ENCODE results near the gene RBMS2. TPM values are rescaled to one million over a fixed set of nuclear protein-coding genes. Genes with fewer than 3 reads are reported as not detected.

Gene RBMS2
- polyA plus RNA-seq, 1 of the 3 experiments (the other 2 are of a cell fraction), result 8.9 TPM

DNA sequence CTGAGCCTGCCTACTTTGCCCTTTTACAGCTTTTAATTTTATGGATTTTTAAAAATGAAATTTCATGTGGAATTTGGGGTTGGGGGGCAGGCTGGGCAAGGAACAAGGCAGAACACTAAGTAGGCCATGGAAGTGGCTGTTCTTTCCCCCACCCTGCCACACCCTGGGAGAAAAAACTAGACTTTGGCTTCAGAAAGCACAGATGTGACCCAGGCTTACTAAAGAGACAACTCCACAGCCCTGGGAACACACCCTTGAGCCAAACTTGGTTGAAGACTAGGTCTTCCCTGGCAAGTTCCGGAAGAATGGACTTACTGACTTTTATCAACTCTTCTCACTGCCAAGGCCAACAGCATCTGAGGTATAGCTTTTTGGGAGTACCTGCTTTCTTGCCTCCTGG is 68.2 kb downstream of the RBMS2 start (continued):
- TF ChIP-seq, protein P1, sequence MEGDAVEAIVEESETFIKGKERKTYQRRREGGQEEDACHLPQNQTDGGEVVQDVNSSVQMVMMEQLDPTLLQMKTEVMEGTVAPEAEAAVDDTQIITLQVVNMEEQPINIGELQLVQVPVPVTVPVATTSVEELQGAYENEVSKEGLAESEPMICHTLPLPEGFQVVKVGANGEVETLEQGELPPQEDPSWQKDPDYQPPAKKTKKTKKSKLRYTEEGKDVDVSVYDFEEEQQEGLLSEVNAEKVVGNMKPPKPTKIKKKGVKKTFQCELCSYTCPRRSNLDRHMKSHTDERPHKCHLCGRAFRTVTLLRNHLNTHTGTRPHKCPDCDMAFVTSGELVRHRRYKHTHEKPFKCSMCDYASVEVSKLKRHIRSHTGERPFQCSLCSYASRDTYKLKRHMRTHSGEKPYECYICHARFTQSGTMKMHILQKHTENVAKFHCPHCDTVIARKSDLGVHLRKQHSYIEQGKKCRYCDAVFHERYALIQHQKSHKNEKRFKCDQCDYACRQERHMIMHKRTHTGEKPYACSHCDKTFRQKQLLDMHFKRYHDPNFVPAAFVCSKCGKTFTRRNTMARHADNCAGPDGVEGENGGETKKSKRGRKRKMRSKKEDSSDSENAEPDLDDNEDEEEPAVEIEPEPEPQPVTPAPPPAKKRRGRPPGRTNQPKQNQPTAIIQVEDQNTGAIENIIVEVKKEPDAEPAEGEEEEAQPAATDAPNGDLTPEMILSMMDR (IDR thresholded peaks at IDR 0.05), result no peak

DNA sequence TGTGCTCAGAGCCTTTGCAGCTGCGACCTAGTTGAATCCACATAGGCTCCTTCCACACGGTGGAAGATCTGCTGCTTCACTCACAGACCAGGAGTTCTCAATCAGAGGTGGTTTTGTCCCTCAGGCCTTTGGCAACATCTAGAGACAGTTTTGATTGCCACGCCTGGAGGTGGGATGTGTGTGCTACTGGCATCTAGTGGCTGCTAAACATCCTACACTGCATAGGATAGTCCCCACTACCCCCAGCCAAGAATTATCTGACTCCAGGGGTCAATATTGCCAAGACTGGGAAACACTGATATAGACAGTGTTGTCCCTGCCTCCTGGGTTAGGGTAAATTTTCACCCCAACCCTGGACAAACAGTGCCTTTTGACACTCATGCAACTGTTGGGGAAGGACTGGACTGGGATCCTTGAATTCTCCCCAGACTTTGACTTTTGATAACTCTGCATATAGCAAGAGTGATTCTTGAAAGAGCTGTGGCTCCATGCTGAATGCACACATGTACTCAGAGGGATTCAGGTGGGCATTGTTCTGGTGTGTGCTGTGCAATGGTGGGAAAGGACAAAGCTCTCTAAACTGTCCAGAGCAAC is 68.7 kb downstream of the RBMS2 start:
- no peak overlapping the region for H3K27ac ChIP-seq (ENCODE audit: low read depth in 2 of 2, low read length in 1 of 2)
- POLR2A ChIA-PET, result no interaction called here
- H3K9me2 ChIP-seq, result no peaks in the 10 kb centered on the region
- no peaks in the 10 kb centered on the region for H3K9me3 ChIP-seq
- CTCF ChIA-PET, result interaction anchor here (0.6 to 6.1 kb wide), 17 partner anchors 9 to 401 kb away, joined by 3 to 40 read pairs (median 5); partner anchors contain the start of genes RBMS2 and SMARCC2
- TF ChIP-seq, protein P1 (IDR thresholded peaks at IDR 0.05), result peak; percentile 49
- TF ChIP-seq, protein P2, sequence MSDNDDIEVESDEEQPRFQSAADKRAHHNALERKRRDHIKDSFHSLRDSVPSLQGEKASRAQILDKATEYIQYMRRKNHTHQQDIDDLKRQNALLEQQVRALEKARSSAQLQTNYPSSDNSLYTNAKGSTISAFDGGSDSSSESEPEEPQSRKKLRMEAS (IDR thresholded peaks at IDR 0.05; ENCODE audit: low read depth), result no peak
- TF ChIP-seq ELF1 (IDR thresholded peaks at IDR 0.05) (no peak), SMC3 (IDR thresholded peaks at IDR 0.05; ENCODE audit: low read depth, low read length) (0 out of 2 replicates have a peak, but pooled peaks have one; percentile 6), SIN3A (IDR thresholded peaks at IDR 0.05; ENCODE audit: borderline replicate concordance, low read depth, low read length) (no peak), RAD21 (IDR thresholded peaks at IDR 0.05; ENCODE audit: low read length) (peak; percentile 36; the same call in 1 of the 2 replicates)
- peaks cover 5 to 6% of the 10 kb centered on the region in 2 experiments; a peak in 1 of 4 replicates for H3K4me1 ChIP-seq (ENCODE audit: control insufficient read depth in 1 of 2, insufficient read depth in 2 of 2, low read depth in 1 of 2, low read length in 1 of 2)
- H3K27me3 ChIP-seq (ENCODE audit: insufficient read depth), result no peaks in the 10 kb centered on the region
- no peaks in the 10 kb centered on the region for H3K79me2 ChIP-seq (ENCODE audit: insufficient read depth)
- H4K20me1 ChIP-seq (ENCODE audit: insufficient read depth), result no peaks in the 10 kb centered on the region
- no peak overlapping the region for H3K4me3 ChIP-seq (ENCODE audit: low read depth in 2 of 2, low read length in 1 of 2)
- 79% methylated on average over 3 of the region's 3 CpGs for WGBS (ENCODE audit: low lambda C conversion rate)
- DNase-seq, result peak; percentile 38
- H3F3A ChIP-seq (replicated peaks; ENCODE audit: insufficient read depth), result peaks cover 32% of the 10 kb centered on the region
- no peak overlapping the region for H3K4me2 ChIP-seq
- no peak overlapping the region for H2AFZ ChIP-seq (ENCODE audit: low read depth)
- peaks cover 20 to 40% of the 10 kb centered on the region in 2 experiments for H3K36me3 ChIP-seq (replicated peaks in 1 of 2; ENCODE audit: control insufficient read depth in 1 of 2, insufficient read depth in 2 of 2, low read length in 1 of 2)
- no peak overlapping the region for H3K9ac ChIP-seq

DNA sequence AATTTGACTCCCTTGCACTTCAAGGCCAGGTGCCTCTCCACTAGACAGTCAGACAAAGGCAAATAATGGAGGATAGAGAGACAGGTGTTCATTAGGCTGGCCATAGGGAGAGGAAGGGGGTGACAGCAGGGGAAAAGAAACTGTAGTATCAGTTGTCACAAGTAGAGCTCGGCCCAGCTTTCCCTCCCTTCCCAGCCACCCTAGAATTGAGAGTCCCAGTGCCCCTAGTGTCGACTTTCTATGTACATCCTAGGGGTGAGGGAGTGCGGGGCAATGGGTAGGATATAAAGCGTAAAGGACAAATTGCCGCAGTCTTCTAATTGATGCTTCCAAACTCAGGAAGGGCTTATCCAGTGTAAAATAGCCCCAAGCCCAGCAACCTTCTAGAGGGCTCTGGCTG is 69.5 kb downstream of the RBMS2 start:
- ChIA-PET POLR2A (no interaction called here), CTCF (interaction anchor here (0.7 to 6.1 kb wide), 10 partner anchors 10 to 402 kb away, joined by 3 to 40 read pairs (median 5); partner anchors contain the start of gene SMARCC2)
- Histone ChIP-seq H3K4me1 (ENCODE audit: control insufficient read depth in 1 of 2, insufficient read depth in 2 of 2, low read depth in 1 of 2, low read length in 1 of 2) (peaks cover 5 to 6% of the 10 kb centered on the region in 2 experiments; a peak in 1 of 4 replicates), H3K79me2 (ENCODE audit: insufficient read depth) (no peaks in the 10 kb centered on the region), H3K4me3 (ENCODE audit: low read depth in 2 of 2, low read length in 1 of 2) (no peak overlapping the region), H3F3A (replicated peaks; ENCODE audit: insufficient read depth) (peaks cover 38% of the 10 kb centered on the region), H3K27me3 (ENCODE audit: insufficient read depth) (no peaks in the 10 kb centered on the region), H3K27ac (ENCODE audit: low read depth in 2 of 2, low read length in 1 of 2) (peak overlapping the region in 1 of 2 experiments; percentile 64; a peak in 2 of 4 replicates), H2AFZ (ENCODE audit: low read depth) (no peak overlapping the region), H3K9ac (no peak overlapping the region), H4K20me1 (ENCODE audit: insufficient read depth) (no peaks in the 10 kb centered on the region), H3K9me3 (no peaks in the 10 kb centered on the region), H3K36me3 (replicated peaks in 1 of 2; ENCODE audit: control insufficient read depth in 1 of 2, insufficient read depth in 2 of 2, low read length in 1 of 2) (peaks cover 28 to 38% of the 10 kb centered on the region in 2 experiments), H3K9me2 (no peaks in the 10 kb centered on the region), H3K4me2 (no peak overlapping the region)
- 96% methylated on average over 5 of the region's 5 CpGs for WGBS (ENCODE audit: low lambda C conversion rate)
- DNase-seq, result no peak
- TF ChIP-seq POLR2AphosphoS5 (IDR thresholded peaks at IDR 0.05; ENCODE audit: low read depth, low read length) (no peak), YY1 (IDR thresholded peaks at IDR 0.05; ENCODE audit: low read depth) (no peak), GABPA (IDR thresholded peaks at IDR 0.05; ENCODE audit: low read depth) (no peak), RAD21 (IDR thresholded peaks at IDR 0.05; ENCODE audit: low read length) (no peak), FOSL2 (IDR thresholded peaks at IDR 0.05; ENCODE audit: borderline replicate concordance, low read depth) (no peak), CHD2 (IDR thresholded peaks at IDR 0.05; ENCODE audit: low read length, partially characterized antibody) (no peak), NFIC (IDR thresholded peaks at IDR 0.05; ENCODE audit: borderline replicate concordance) (no peak), FOXM1 (IDR thresholded peaks at IDR 0.05; ENCODE audit: low read depth) (no peak), EP300 (IDR thresholded peaks at IDR 0.05; ENCODE audit: borderline replicate concordance in 1 of 2, low read depth in 1 of 2, low read length in 1 of 2) (no peak), TEAD4 (IDR thresholded peaks at IDR 0.05; ENCODE audit: borderline replicate concordance, insufficient read depth) (no peak)
- TF ChIP-seq, protein P3, sequence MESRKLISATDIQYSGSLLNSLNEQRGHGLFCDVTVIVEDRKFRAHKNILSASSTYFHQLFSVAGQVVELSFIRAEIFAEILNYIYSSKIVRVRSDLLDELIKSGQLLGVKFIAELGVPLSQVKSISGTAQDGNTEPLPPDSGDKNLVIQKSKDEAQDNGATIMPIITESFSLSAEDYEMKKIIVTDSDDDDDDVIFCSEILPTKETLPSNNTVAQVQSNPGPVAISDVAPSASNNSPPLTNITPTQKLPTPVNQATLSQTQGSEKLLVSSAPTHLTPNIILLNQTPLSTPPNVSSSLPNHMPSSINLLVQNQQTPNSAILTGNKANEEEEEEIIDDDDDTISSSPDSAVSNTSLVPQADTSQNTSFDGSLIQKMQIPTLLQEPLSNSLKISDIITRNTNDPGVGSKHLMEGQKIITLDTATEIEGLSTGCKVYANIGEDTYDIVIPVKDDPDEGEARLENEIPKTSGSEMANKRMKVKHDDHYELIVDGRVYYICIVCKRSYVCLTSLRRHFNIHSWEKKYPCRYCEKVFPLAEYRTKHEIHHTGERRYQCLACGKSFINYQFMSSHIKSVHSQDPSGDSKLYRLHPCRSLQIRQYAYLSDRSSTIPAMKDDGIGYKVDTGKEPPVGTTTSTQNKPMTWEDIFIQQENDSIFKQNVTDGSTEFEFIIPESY (IDR thresholded peaks at IDR 0.05; ENCODE audit: borderline replicate concordance, low read depth), result no peak
